NT2/D1 (cell line): ENCODE measurements around the gene MOV10L1.

Experiments used
- DNase-seq: peaks from one replicate; pipeline ENCODE4 v3.0.0-alpha.2; 2011; ENCODE audit warnings: low read depth, low spot score
- H3K27me3 ChIP-seq: 2 replicates; pipeline ENCODE4 v1.6.0; 2011; ENCODE audit warnings: mild to moderate bottlenecking; ENCODE audit not compliant: insufficient read length, insufficient read depth
- H3K36me3 ChIP-seq: 2 replicates; pipeline ENCODE4 v1.6.1; 2011; ENCODE audit warnings: mild to moderate bottlenecking, low read length, mixed read lengths; ENCODE audit not compliant: insufficient read depth, insufficient read length
- H3K4me1 ChIP-seq: 2 replicates; pipeline ENCODE4 v1.5.1; 2011; ENCODE audit not compliant: insufficient read depth, insufficient read length
- H3K4me3 ChIP-seq: 2 replicates; pipeline ENCODE4 v1.5.1; 2011; ENCODE audit warnings: low read depth; ENCODE audit not compliant: insufficient read length
- H3K9ac ChIP-seq: 2 replicates; pipeline ENCODE4 v1.6.0; 2011; ENCODE audit warnings: low read depth; ENCODE audit not compliant: insufficient read length
- H3K9me3 ChIP-seq: 2 replicates; pipeline ENCODE4 v1.5.1; 2011; ENCODE audit warnings: mild to moderate bottlenecking, low read length; ENCODE audit not compliant: insufficient read depth
- SUZ12 ChIP-seq: IDR thresholded peaks from 2 replicates; pipeline ENCODE4 v1.6.1; 2011; ENCODE audit not compliant: insufficient read length, insufficient read depth; ENCODE audit errors: extremely low read depth
- YY1 ChIP-seq: IDR thresholded peaks from 2 replicates; pipeline ENCODE4 v1.6.1; 2011; ENCODE audit not compliant: insufficient read length, insufficient read depth
- ZNF274 ChIP-seq: IDR thresholded peaks from 2 replicates; pipeline ENCODE4 v1.6.1; 2011; ENCODE audit warnings: mild to moderate bottlenecking, low read depth, low read length

The MOV10L1 gene

GRCh38 chr22:50175921-50176849, 86.4 kb downstream of the MOV10L1 start:
- no peaks in the 10 kb centered on the region for H3K9me3 ChIP-seq
- no peak for TF ChIP-seq ZNF274
- TF ChIP-seq YY1 = no peak
- TF ChIP-seq SUZ12 = no peak
- no peak for DNase-seq
- H3K4me3 ChIP-seq = no peak overlapping the region
- peaks cover 9% of the 10 kb centered on the region for H3K27me3 ChIP-seq
- peaks cover 12% of the 10 kb centered on the region for H3K4me1 ChIP-seq
- H3K36me3 ChIP-seq = no peaks in the 10 kb centered on the region
- H3K9ac ChIP-seq = no peak overlapping the region

DNA sequence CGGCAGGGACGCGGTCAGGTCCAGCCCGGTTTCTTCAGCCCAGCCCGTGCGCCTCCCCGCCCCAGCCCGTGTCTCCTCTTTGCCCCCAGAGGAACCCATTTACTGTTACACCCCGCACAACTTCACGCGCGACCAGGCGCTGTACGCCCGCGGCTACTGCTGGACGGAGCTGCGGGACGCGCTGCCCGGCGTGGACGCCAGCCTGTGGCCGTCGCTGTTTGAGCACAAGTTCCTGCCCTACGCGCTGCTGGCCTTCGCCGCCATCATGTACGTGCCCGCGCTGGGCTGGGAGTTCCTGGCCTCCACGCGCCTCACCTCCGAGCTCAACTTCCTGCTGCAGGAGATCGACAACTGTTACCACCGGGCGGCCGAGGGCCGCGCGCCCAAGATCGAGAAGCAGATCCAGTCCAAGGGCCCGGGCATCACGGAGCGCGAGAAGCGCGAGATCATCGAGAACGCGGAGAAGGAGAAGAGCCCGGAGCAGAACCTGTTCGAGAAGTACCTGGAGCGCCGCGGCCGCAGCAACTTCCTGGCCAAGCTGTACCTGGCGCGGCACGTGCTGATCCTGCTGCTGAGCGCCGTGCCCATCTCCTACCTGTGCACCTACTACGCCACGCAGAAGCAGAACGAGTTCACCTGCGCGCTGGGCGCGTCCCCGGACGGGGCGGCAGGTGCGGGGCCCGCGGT, 87.2 kb downstream of the MOV10L1 start:
- Histone ChIP-seq H3K36me3 (no peaks in the 10 kb centered on the region), H3K4me1 (peaks cover 7% of the 10 kb centered on the region), H3K4me3 (no peak overlapping the region), H3K9ac (no peak overlapping the region), H3K27me3 (peaks cover 1% of the 10 kb centered on the region), H3K9me3 (no peaks in the 10 kb centered on the region)
- TF ChIP-seq YY1 = no peak
- TF ChIP-seq SUZ12 = no peak
- TF ChIP-seq ZNF274 = no peak
- no peak for DNase-seq

GRCh38 chr22:50177537-50178470, 88.0 kb downstream of the MOV10L1 start:
- no peak for DNase-seq
- Histone ChIP-seq H3K4me1 (peaks cover 7% of the 10 kb centered on the region), H3K27me3 (no peaks in the 10 kb centered on the region), H3K9ac (no peak overlapping the region), H3K36me3 (no peaks in the 10 kb centered on the region), H3K9me3 (no peaks in the 10 kb centered on the region), H3K4me3 (no peak overlapping the region)
- TF ChIP-seq YY1 = no peak
- no peak for TF ChIP-seq SUZ12
- no peak for TF ChIP-seq ZNF274

GRCh38 chr22:50178471-50178864, 88.7 kb downstream of the MOV10L1 start:
- DNase-seq = no peak
- TF ChIP-seq ZNF274 (no peak), SUZ12 (no peak), YY1 (no peak)
- Histone ChIP-seq H3K4me1 (peaks cover 7% of the 10 kb centered on the region), H3K9ac (no peak overlapping the region), H3K4me3 (no peak overlapping the region), H3K27me3 (no peaks in the 10 kb centered on the region), H3K36me3 (no peaks in the 10 kb centered on the region), H3K9me3 (no peaks in the 10 kb centered on the region)

DNA sequence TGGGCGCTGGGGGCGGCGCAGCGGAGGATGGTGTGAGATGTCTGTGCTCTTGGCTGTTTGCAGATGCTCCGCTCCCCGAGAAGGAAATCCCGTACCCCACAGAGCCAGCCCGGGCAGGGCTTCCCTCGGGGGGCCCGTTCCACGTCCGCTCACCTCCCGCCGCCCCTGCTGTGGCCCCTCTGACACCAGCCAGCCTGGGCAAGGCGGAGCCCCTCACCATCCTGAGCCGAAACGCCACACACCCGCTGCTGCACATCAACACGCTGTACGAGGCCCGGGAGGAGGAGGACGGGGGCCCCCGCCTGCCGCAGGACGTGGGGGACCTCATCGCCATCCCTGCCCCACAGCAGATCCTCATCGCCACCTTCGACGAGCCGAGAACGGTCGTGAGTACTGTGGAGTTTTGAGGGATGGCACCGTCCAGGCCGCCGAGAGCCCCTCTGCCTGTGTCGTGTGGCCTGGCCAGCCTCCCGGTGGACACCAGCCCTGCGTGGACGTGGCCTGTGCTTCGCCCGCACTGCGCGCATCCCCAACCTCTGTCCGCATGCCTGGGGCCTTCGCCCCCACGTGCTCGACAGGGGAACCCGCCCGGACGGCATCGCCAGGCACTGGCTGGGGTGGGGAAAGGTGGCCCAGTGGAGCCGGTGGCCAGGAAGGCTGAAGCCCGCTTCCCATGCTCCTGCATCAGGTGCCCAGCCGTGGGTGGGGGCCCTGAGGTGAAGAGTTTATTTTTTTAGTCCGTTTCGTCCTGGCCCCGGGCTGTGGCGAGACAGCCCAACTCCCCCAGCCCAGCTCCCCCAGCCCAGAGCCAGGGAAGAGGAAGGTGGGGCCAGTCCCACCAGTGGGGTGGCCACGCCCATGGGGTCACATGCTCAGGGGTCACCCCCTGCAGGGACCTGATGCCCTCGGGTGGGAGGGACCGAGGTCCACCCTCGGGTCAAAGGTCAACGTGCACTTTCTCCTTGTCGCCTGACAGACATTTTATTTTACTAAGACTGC, 89.4 kb downstream of the MOV10L1 start:
- H3K9me3 ChIP-seq = no peaks in the 10 kb centered on the region
- no peaks in the 10 kb centered on the region for H3K27me3 ChIP-seq
- H3K36me3 ChIP-seq = no peaks in the 10 kb centered on the region
- no peak overlapping the region for H3K9ac ChIP-seq
- peaks cover 10% of the 10 kb centered on the region for H3K4me1 ChIP-seq
- TF ChIP-seq ZNF274 (no peak), YY1 (no peak), SUZ12 (no peak)
- H3K4me3 ChIP-seq = no peak overlapping the region
- DNase-seq = no peak

DNA sequence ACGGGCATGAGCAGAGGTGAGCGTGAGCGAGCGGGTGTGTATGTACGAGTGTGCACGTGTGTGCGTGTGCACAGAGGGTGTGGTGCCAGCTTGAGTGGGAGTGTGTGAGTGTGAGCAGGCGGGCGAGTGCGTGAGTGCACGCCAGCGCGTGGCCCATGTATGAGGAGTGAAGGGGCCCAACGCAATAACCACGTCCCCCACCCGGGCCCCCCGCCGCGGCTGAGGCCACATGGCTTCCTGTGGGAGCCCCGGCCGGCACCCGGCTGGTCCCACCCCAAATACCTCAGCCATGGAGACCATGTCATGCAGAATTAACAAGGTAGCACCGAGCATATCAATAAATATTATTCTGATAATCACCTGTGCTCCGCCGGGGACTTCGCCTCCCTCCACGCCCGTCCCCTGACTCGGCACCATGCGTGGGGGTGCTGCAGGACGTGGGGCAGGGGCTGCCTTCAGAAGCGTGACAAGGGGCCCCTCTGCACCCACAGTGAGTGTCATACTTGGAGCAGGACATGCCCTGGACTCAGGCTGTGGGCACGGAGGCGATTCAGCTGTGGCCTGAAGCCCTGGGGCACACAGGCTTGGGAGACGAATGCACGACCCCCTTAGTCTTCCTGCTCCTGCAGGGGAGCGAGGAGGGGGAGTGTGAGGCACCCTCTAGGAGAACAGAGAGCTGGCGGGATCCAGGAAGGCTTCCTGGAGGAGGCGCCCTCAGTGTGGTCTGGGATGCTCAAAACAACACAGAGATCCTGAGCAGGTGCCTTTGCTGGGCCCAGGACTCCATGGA, 90.3 kb downstream of the MOV10L1 start:
- Histone ChIP-seq H3K9ac (no peak overlapping the region), H3K4me3 (no peak overlapping the region), H3K27me3 (no peaks in the 10 kb centered on the region), H3K4me1 (peaks cover 11% of the 10 kb centered on the region), H3K9me3 (no peaks in the 10 kb centered on the region), H3K36me3 (no peaks in the 10 kb centered on the region)
- TF ChIP-seq ZNF274 = no peak
- no peak for TF ChIP-seq YY1
- TF ChIP-seq SUZ12 = no peak
- DNase-seq = no peak
